ENCODE results near the gene ZNF175. TPM values are rescaled to one million over a fixed set of nuclear protein-coding genes. Genes with fewer than 3 reads are reported as not detected.

Gene ZNF175
- total and polyA plus RNA-seq, 9 of the 15 experiments (the other 6 are each of a cell fraction or from before 2014, with no cell fraction given): 3.7 to 37.9 (median 14.0) TPM

DNA sequence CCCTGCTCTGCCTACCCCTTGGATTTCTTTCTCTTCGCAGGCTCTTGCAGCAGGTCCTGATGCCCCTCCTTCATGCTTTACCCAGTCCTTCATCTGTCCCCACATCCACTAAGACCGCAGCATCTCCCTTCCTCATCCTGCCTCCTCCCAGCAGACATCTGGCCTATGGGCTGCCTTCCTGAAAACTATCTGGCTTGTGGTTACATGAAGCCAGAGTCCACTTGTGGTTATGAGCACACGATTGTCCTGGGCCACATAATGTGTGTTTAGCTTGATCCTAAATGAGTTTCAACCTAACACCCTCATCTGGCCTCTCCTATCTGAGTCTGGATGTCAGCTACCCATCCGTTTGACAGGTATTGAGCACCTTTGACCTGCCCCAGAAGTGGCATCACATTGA, 5.5 kb upstream of the ZNF175 start (continued):
- TF ChIP-seq COPS2 (conservative IDR thresholded peaks at IDR 0.05) (no peak), NCOA6 (IDR thresholded peaks at IDR 0.05) (no peak), ZNF766 (CRISPR knock-in tag; conservative IDR thresholded peaks at IDR 0.05) (0 out of 2 replicates have a peak, but pooled peaks have one; percentile 34), ZZZ3 (IDR thresholded peaks at IDR 0.05) (no peak), ARNT (IDR thresholded peaks at IDR 0.05) (no peak), NFE2L1 (tag; IDR thresholded peaks at IDR 0.05; ENCODE audit: borderline replicate concordance, low read depth) (no peak), EHMT2 (IDR thresholded peaks at IDR 0.05) (no peak), KAT7 (CRISPR knock-in tag; IDR thresholded peaks at IDR 0.05; ENCODE audit: borderline replicate concordance) (no peak), STAT5A (IDR thresholded peaks at IDR 0.05; ENCODE audit: borderline replicate concordance, low read length) (no peak), ZNF592 (IDR thresholded peaks at IDR 0.05) (peak; percentile 22; the same call in 1 of the 2 replicates), ZNF740 (CRISPR knock-in tag; IDR thresholded peaks at IDR 0.05) (no peak), ZNF740 (tag; IDR thresholded peaks at IDR 0.05) (no peak), ZNF140 (CRISPR knock-in tag; IDR thresholded peaks at IDR 0.05) (no peak), NCOR1 (IDR thresholded peaks at IDR 0.05) (no peak), NONO (IDR thresholded peaks at IDR 0.05; ENCODE audit: low read depth in 2 of 2, low read length in 1 of 2) (no peak), MYBL2 (IDR thresholded peaks at IDR 0.05; ENCODE audit: low read depth) (no peak), MYBL2 (CRISPR knock-in tag; IDR thresholded peaks at IDR 0.05; ENCODE audit: borderline replicate concordance) (no peak)
- TF ChIP-seq, protein P1, sequence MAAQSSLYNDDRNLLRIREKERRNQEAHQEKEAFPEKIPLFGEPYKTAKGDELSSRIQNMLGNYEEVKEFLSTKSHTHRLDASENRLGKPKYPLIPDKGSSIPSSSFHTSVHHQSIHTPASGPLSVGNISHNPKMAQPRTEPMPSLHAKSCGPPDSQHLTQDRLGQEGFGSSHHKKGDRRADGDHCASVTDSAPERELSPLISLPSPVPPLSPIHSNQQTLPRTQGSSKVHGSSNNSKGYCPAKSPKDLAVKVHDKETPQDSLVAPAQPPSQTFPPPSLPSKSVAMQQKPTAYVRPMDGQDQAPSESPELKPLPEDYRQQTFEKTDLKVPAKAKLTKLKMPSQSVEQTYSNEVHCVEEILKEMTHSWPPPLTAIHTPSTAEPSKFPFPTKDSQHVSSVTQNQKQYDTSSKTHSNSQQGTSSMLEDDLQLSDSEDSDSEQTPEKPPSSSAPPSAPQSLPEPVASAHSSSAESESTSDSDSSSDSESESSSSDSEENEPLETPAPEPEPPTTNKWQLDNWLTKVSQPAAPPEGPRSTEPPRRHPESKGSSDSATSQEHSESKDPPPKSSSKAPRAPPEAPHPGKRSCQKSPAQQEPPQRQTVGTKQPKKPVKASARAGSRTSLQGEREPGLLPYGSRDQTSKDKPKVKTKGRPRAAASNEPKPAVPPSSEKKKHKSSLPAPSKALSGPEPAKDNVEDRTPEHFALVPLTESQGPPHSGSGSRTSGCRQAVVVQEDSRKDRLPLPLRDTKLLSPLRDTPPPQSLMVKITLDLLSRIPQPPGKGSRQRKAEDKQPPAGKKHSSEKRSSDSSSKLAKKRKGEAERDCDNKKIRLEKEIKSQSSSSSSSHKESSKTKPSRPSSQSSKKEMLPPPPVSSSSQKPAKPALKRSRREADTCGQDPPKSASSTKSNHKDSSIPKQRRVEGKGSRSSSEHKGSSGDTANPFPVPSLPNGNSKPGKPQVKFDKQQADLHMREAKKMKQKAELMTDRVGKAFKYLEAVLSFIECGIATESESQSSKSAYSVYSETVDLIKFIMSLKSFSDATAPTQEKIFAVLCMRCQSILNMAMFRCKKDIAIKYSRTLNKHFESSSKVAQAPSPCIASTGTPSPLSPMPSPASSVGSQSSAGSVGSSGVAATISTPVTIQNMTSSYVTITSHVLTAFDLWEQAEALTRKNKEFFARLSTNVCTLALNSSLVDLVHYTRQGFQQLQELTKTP (IDR thresholded peaks at IDR 0.05; ENCODE audit: low read depth in 1 of 2, partially characterized antibody in 2 of 2): no peak
- TF ChIP-seq, protein P2, sequence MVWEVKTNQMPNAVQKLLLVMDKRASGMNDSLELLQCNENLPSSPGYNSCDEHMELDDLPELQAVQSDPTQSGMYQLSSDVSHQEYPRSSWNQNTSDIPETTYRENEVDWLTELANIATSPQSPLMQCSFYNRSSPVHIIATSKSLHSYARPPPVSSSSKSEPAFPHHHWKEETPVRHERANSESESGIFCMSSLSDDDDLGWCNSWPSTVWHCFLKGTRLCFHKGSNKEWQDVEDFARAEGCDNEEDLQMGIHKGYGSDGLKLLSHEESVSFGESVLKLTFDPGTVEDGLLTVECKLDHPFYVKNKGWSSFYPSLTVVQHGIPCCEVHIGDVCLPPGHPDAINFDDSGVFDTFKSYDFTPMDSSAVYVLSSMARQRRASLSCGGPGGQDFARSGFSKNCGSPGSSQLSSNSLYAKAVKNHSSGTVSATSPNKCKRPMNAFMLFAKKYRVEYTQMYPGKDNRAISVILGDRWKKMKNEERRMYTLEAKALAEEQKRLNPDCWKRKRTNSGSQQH (CRISPR knock-in tag; IDR thresholded peaks at IDR 0.05): no peak

Data from K562 (cell line).